ENCODE data around the gene ZNF618. TPM values are rescaled to one million over a fixed set of nuclear protein-coding genes. Genes with fewer than 3 reads are reported as not detected.

The ZNF618 gene
- polyA plus RNA-seq, 1 of the 3 experiments (the other 2 are of a cell fraction), result 6.2 TPM

- TF ChIP-seq MAX (IDR thresholded peaks at IDR 0.05; ENCODE audit: low read depth), result no peak
- no peak for TF ChIP-seq IRF3 (IDR thresholded peaks at IDR 0.05; ENCODE audit: low read depth, low read length)
- no peak for TF ChIP-seq ZBTB33 (IDR thresholded peaks at IDR 0.05; ENCODE audit: borderline replicate concordance, low read depth)
- no peak for TF ChIP-seq EP300 (IDR thresholded peaks at IDR 0.05; ENCODE audit: borderline replicate concordance in 1 of 2, low read depth in 1 of 2, low read length in 1 of 2)
- TF ChIP-seq USF1 (IDR thresholded peaks at IDR 0.05; ENCODE audit: borderline replicate concordance, low read depth), result no peak
- no peak for TF ChIP-seq MEF2A (IDR thresholded peaks at IDR 0.05; ENCODE audit: borderline replicate concordance, low read depth)
- 43% methylated on average over 2 of the region's 2 CpGs for WGBS (ENCODE audit: low lambda C conversion rate)
- no peak overlapping the region for H3K9ac ChIP-seq
- no peak overlapping the region for H3K27ac ChIP-seq (ENCODE audit: low read depth in 2 of 2, low read length in 1 of 2)
- no peaks in the 10 kb centered on the region for H3F3A ChIP-seq (replicated peaks; ENCODE audit: insufficient read depth)
- no peaks in the 10 kb centered on the region for H3K36me3 ChIP-seq (replicated peaks in 1 of 2; ENCODE audit: control insufficient read depth in 1 of 2, insufficient read depth in 2 of 2, low read length in 1 of 2)
- CTCF ChIA-PET, result no interaction called here
- no peaks in the 10 kb centered on the region for H3K4me1 ChIP-seq (ENCODE audit: control insufficient read depth in 1 of 2, insufficient read depth in 2 of 2, low read depth in 1 of 2, low read length in 1 of 2)
- H4K20me1 ChIP-seq (ENCODE audit: insufficient read depth), result no peaks in the 10 kb centered on the region
- H3K4me2 ChIP-seq, result no peak overlapping the region
- no peaks in the 10 kb centered on the region for H3K79me2 ChIP-seq (ENCODE audit: insufficient read depth)
- no peaks in the 10 kb centered on the region for H3K9me2 ChIP-seq
- no peak overlapping the region for H2AFZ ChIP-seq (ENCODE audit: low read depth)
- no peak overlapping the region for H3K4me3 ChIP-seq (ENCODE audit: low read depth in 2 of 2, low read length in 1 of 2)
- no peak for DNase-seq
- H3K9me3 ChIP-seq, result 0 out of 2 replicates have a peak, but pooled peaks cover 4% of the 10 kb centered on the region
- POLR2A ChIA-PET, result no interaction called here
- H3K27me3 ChIP-seq (ENCODE audit: insufficient read depth), result no peaks in the 10 kb centered on the region
Measured at GRCh38 chr9:113854310-113854709, 21.8 kb upstream of the ZNF618 start.

- Histone ChIP-seq H3F3A (replicated peaks; ENCODE audit: insufficient read depth) (no peaks in the 10 kb centered on the region), H3K79me2 (ENCODE audit: insufficient read depth) (no peaks in the 10 kb centered on the region), H3K4me3 (ENCODE audit: low read depth in 2 of 2, low read length in 1 of 2) (no peak overlapping the region), H3K4me2 (no peak overlapping the region), H3K4me1 (ENCODE audit: control insufficient read depth in 1 of 2, insufficient read depth in 2 of 2, low read depth in 1 of 2, low read length in 1 of 2) (no peaks in the 10 kb centered on the region), H4K20me1 (ENCODE audit: insufficient read depth) (no peaks in the 10 kb centered on the region), H3K9me2 (no peaks in the 10 kb centered on the region), H2AFZ (ENCODE audit: low read depth) (no peak overlapping the region), H3K9ac (no peak overlapping the region), H3K27me3 (ENCODE audit: insufficient read depth) (peaks cover 13% of the 10 kb centered on the region; the same call in 1 of the 2 replicates), H3K27ac (ENCODE audit: low read depth in 2 of 2, low read length in 1 of 2) (no peak overlapping the region), H3K9me3 (no peaks in the 10 kb centered on the region), H3K36me3 (replicated peaks in 1 of 2; ENCODE audit: control insufficient read depth in 1 of 2, insufficient read depth in 2 of 2, low read length in 1 of 2) (no peaks in the 10 kb centered on the region)
- 81% methylated on average over 4 of the region's 4 CpGs for WGBS (ENCODE audit: low lambda C conversion rate)
- CTCF ChIA-PET, result interaction anchor here (1.6 to 1.8 kb wide), 2 partner anchors 50 to 121 kb away, joined by 5 read pairs; no protein-coding TSS in a partner anchor
- POLR2A ChIA-PET, result no interaction called here
- no peak for TF ChIP-seq EZH2phosphoT487 (IDR thresholded peaks at IDR 0.05; ENCODE audit: borderline replicate concordance, low read depth)
- TF ChIP-seq RFX5 (IDR thresholded peaks at IDR 0.05; ENCODE audit: low read length), result no peak
- no peak for TF ChIP-seq FOXJ3 (CRISPR knock-in tag; IDR thresholded peaks at IDR 0.05)
- no peak for TF ChIP-seq EP300 (IDR thresholded peaks at IDR 0.05; ENCODE audit: borderline replicate concordance in 1 of 2, low read depth in 1 of 2, low read length in 1 of 2)
- TF ChIP-seq FOXM1 (IDR thresholded peaks at IDR 0.05; ENCODE audit: low read depth), result no peak
- no peak for DNase-seq
Measured at GRCh38 chr9:113857875-113858274, 18.2 kb upstream of the ZNF618 start.
